ENCODE measurements around the gene LY6G5C.

LY6G5C gene

DNA sequence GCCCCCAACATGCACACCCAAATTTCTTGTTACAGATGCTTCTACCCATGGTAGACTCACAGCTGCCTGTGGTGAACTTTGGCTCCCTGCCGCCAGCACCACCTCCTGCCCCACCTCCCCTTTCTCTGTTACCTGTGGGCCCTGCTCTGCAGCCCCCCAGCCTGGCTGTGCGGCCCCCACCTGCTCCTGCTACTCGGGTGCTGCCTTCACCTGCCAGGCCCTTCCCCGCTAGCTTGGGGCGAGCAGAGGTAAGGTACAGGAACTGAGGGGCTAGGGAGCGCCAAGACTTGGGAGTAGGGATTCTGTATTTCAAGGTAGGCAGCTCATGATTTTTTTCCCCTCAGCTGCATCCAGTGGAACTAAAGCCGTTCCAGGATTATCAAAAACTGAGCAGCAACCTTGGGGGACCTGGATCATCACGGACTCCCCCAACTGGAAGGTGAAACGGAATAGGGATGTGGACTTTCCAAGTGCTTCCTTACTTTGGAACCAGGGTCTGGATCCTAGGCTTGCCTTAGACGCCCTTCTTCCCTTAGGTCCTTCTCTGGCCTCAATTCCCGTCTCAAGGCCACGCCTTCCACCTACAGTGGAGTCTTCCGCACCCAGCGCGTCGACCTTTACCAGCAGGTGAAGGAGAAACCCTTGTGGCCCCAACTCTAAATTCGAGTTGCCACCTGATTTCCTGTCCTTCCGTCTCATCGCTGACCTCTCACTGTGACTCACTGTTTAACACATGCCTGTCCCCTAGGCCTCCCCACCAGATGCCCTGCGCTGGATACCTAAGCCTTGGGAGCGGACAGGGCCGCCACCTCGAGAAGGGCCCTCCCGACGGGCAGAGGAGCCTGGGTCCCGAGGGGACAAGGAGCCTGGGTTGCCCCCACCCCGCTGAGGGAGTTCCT lies 43.9 kb downstream of the LY6G5C start:
- no peak for DNase-seq

DNA sequence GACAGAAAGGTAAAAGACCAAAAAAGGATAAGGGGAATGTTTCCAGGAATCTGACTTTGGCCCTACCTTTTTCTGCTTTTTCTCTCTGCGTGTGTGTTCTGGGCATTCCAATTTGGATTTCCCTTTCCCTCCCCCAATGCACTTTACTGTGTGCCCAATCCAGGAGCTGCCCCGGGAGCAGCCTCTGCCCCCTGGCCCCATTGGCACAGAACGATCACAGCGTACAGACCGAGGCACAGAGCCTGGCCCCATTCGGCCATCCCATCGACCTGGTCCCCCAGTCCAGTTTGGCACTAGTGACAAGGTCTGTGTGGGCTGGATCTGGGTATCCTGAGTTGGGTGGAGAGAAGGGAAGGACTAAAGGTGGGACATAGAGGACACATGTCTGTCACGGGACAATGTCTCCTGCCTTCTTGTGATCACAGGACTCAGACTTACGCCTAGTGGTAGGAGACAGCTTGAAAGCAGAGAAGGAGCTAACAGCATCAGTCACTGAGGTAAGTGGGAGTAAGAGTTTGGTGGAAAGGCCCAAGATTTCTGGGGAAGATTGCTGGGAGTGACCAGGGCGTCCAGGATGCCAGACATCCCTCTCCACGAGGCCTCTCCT lies 45.8 kb downstream of the LY6G5C start:
- DNase-seq, result no peak

DNA sequence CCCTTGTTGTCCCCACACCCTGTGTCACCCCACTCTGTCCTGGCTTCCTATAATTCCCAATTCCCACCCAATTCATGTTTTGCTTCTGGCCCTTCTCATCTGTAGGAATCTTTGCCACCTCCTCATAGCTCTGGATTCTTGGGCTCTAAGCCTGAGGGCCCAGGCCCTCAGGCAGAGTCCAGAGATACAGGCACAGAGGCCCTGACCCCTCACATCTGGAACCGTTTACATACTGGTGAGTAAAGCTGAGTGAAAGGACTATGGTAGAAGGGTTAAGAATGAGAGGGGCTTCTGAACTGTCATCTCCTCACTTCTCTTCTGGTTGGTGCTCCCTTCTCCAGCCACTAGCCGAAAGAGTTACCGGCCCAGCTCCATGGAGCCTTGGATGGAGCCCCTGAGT lies 46.7 kb downstream of the LY6G5C start:
- DNase-seq, result no peak

DNA sequence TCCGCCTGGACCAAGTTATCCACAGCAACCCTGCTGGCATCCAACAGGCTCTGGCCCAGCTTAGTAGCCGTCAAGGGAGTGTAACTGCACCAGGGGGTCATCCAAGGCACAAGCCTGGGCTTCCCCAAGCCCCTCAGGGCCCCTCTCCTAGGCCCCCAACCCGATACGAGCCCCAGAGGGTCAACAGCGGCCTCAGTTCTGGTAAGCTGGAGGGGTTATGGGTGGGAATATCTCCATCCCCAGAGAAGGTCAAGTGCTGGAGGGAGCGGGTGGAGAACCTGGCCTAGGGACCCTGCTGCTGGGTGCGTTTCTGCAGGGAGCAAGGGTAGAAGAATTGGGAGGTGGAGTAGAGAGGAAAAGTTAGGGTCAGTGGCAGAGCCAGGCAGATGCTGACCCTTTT lies 47.4 kb downstream of the LY6G5C start:
- DNase-seq, result no peak

DNA sequence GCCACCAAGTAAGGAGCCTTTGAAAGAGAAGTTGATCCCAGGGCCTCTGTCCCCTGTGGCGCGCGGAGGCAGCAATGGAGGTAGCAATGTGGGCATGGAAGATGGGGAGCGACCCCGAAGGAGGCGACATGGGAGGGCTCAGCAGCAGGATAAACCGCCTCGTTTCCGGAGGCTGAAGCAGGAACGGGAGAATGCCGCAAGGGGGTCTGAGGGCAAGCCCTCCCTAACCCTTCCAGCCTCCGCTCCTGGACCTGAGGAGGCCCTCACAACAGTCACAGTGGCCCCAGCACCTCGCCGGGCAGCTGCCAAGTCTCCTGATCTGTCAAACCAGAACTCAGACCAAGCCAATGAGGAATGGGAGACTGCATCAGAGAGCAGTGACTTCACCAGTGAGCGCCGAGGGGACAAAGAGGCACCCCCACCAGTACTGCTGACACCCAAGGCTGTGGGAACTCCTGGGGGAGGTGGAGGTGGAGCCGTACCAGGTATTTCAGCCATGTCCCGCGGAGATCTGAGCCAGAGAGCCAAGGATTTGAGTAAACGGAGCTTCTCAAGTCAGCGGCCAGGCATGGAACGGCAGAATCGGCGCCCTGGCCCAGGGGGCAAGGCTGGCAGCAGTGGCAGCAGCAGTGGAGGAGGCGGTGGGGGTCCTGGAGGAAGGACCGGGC lies 48.5 kb downstream of the LY6G5C start:
- no peak for DNase-seq

DNA sequence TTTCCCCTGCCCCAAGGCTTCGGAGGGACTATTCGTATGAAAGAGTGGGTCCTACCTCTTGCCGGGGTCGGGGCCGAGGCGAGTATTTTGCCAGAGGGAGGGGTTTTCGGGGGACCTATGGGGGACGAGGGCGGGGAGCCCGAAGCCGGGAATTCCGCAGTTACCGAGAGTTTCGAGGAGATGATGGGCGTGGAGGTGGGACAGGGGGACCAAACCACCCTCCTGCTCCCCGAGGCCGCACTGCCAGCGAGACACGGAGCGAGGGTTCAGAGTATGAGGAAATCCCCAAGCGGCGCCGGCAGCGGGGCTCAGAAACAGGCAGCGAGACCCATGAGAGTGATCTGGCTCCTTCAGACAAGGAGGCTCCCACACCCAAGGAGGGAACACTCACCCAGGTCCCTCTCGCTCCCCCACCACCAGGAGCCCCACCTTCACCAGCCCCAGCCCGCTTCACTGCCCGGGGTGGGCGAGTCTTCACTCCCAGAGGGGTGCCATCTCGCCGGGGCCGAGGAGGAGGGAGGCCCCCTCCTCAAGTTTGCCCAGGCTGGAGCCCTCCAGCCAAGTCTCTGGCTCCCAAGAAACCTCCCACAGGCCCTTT lies 49.1 kb downstream of the LY6G5C start:
- DNase-seq, result no peak

DNA sequence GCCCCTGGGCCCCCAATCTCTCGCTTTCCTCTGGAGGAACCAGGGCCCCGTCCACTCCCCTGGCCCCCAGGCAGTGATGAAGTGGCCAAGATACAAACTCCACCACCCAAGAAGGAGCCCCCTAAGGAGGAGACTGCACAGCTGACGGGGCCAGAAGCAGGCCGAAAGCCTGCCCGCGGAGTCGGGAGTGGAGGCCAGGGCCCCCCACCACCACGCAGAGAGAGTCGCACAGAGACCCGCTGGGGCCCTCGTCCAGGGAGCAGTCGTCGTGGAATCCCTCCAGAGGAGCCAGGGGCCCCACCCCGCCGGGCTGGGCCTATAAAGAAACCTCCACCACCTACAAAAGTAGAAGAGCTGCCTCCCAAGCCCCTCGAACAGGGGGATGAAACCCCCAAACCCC lies 49.7 kb downstream of the LY6G5C start:
- no peak for DNase-seq

DNA sequence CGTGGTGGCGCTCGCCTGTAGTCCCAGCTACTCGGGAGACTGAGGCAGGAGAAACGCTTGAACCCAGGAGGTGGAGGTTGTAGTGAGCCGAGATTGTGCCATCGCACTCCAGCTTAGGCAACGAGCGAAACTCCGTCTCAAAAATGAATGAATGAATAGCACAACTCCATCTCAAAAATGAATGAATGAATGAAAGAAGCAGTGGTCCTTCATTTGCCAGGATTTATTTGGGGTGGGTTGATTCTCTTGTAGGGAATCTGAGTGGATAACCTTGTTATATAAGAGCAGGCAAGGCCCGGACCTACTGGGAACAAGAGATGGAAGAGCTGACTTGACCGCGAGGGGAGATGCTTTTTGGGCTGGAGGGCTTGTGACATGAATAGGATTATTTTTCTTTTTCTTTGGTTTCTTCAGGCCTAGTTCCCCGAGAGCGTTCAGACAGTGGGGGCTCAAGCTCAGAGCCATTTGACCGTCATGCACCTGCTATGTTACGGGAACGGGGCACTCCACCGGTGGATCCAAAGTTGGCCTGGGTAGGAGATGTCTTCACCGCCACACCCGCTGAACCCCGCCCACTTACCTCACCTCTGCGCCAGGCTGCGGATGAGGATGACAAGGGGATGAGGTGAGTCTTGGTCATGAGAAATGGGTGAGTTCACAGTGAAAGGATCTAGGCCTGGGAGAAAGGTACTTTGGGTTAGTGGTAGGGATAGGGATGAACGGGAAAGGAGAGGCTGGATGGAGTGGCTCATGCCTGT lies 50.5 kb downstream of the LY6G5C start:
- DNase-seq, result no peak

DNA sequence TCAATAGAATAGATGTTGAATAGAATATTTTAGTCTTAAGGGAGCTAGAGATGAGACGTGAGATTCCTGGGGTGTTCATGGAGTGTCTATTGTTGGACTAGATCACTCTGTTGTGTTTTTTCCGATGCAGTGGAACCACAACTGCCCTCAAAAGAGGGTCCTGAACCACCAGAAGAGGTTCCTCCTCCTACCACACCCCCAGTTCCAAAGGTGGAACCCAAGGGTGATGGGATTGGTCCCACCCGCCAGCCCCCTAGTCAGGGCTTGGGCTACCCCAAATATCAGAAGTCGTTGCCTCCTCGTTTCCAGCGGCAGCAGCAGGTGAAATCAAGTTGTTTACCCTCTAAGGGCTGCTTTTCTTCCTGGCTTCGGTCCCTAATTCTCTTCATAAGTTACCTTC lies 51.9 kb downstream of the LY6G5C start:
- no peak for DNase-seq

DNA sequence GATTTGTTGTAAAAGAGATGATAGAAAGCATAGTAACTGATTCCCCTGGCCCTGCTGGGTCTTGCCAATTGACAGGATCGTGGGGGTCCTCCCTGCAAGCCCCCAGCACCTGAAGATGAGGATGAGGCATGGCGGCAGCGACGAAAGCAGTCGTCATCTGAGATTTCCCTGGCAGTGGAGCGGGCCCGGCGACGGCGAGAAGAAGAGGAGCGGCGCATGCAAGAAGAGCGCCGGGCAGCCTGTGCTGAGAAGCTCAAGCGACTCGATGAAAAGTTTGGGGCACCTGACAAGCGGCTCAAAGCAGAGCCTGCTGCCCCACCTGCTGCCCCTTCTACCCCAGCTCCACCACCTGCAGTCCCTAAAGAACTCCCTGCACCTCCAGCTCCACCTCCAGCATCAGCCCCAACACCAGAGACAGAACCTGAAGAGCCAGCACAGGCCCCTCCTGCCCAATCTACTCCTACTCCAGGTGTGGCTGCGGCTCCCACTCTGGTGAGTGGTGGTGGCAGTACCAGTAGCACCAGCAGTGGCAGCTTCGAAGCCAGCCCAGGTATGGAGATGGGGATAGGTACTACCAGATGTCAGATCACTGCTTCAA lies 53.1 kb downstream of the LY6G5C start:
- no peak for DNase-seq

DNA sequence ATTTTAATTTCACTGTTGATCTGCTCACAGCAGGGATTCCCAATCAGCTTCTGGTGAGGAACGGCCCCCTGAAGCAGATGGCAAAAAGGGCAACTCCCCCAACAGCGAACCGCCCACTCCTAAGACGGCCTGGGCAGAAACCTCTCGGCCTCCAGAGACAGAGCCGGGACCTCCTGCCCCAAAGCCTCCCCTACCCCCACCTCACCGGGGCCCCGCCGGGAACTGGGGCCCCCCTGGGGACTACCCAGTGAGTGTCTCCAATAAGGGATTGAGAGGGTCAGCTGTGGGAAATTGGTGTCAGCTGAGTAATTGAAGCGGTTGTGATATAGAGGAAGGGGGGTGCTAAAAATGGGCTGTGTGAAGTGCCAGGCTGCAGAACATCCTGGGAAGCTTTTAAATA lies 53.9 kb downstream of the LY6G5C start:
- no peak for DNase-seq
